Liver (tissue), 9 donors: ENCODE data around the gene GPX4. TPM values are rescaled to one million over a fixed set of nuclear protein-coding genes. Genes with fewer than 3 reads are reported as not detected.

Source experiments
- DNase-seq: peaks from one replicate; pipeline ENCODE4 v3.0.0-alpha.2; 2017; ENCODE audit warnings: low spot score
- H3K27ac ChIP-seq, 2 donors: one replicate each; pipeline ENCODE4 v1.7.0; 2013; ENCODE audit warnings: inconsistent platforms in 2 of 2, low read length in 2 of 2, control low read depth in 1 of 2, low read depth in 1 of 2, mild to moderate bottlenecking in 1 of 2
- H3K27me3 ChIP-seq, 4 donors: one replicate each; pipeline versions ENCODE4 v1.6.1 to v1.7.0; 2013; ENCODE audit warnings: low read length in 3 of 4, inconsistent platforms in 1 of 4, mild to moderate bottlenecking in 1 of 4, moderate library complexity in 1 of 4; ENCODE audit not compliant: control insufficient read depth in 4 of 4, insufficient read depth in 4 of 4
- H3K36me3 ChIP-seq, 4 donors: one replicate each; pipeline versions ENCODE4 v1.6.1 to v1.7.0; 2013; ENCODE audit warnings: low read length in 3 of 4, mild to moderate bottlenecking in 3 of 4, low read depth in 1 of 4, moderate library complexity in 1 of 4; ENCODE audit not compliant: control insufficient read depth in 4 of 4, insufficient read depth in 3 of 4
- H3K4me1 ChIP-seq, 4 donors: one replicate each; pipeline versions ENCODE4 v1.6.1 to v1.7.0; 2013; ENCODE audit warnings: low read length in 3 of 4, mild to moderate bottlenecking in 3 of 4, moderate library complexity in 1 of 4; ENCODE audit not compliant: control insufficient read depth in 4 of 4, insufficient read depth in 4 of 4
- H3K4me3 ChIP-seq, 3 donors: one replicate each; pipeline versions ENCODE4 v1.6.1 to v1.7.0; 2013; ENCODE audit warnings: low read length in 3 of 3, control low read depth in 1 of 3, low read depth in 1 of 3, mild to moderate bottlenecking in 1 of 3
- H3K9ac ChIP-seq, 2 donors: one replicate each; pipeline ENCODE4 v1.7.0; 2013; ENCODE audit warnings: low read length in 2 of 2, mild to moderate bottlenecking in 2 of 2, moderate library complexity in 2 of 2, control low read depth in 1 of 2, low read depth in 1 of 2
- H3K9me3 ChIP-seq, 4 donors: one replicate each; pipeline versions ENCODE4 v1.6.1 to v1.7.0; 2013; ENCODE audit warnings: low read length in 3 of 4; ENCODE audit not compliant: control insufficient read depth in 4 of 4
- EGR1 ChIP-seq, 2 donors: IDR thresholded peaks; 2 replicates each; pipeline ENCODE4 v1.6.1; 2016 to 2018; ENCODE audit warnings: antibody characterized with exemption in 2 of 2, low read depth in 2 of 2
- FOXA2 ChIP-seq: IDR thresholded peaks from 2 replicates; pipeline ENCODE4 v1.6.1; 2016; ENCODE audit warnings: antibody characterized with exemption
- GABPA ChIP-seq, 2 donors: IDR thresholded peaks in 1 of 2; conservative IDR thresholded peaks in 1 of 2; 2 replicates each; pipeline ENCODE4 v1.6.1; 2016; ENCODE audit warnings: antibody characterized with exemption in 2 of 2, mild to moderate bottlenecking in 1 of 2, moderate library complexity in 1 of 2
- HNF4G ChIP-seq: IDR thresholded peaks from 2 replicates; pipeline ENCODE4 v1.6.1; 2016; ENCODE audit warnings: antibody characterized with exemption
- RAD21 ChIP-seq, 2 donors: IDR thresholded peaks; 2 replicates each; pipeline ENCODE4 v1.6.1; 2016; ENCODE audit warnings: antibody characterized with exemption in 2 of 2, mild to moderate bottlenecking in 2 of 2
- SP1 ChIP-seq: IDR thresholded peaks from 2 replicates; pipeline ENCODE4 v1.6.1; 2018; ENCODE audit warnings: antibody characterized with exemption, mild to moderate bottlenecking
- YY1 ChIP-seq: IDR thresholded peaks from 2 replicates; pipeline ENCODE4 v1.6.1; 2016; ENCODE audit warnings: antibody characterized with exemption, mild to moderate bottlenecking
- WGBS: extraction: QIAGEN DNeasy Blood & Tissue Kit; methylation state at CpG from one replicate; pipeline ENCODE4 v1.1.7; 2013; 5-methylcytosine and 5-hydroxymethylcytosine counted together
- polyA plus RNA-seq, 2 donors: library from polyadenylated mRNA; stranded (reverse) in 1 of 2; unstranded in 1 of 2; fragments of 200-250 nt in 1 of 2; fragments of >200 nt in 1 of 2; fragmentation: Nextera tagmentation in 1 of 2; extraction: Ambion mirVana in 1 of 2; gene quantifications; one replicate each; pipeline versions ENCODE4 v1.2.1 to v1.2.3, GENCODE V29; 2013 to 2015
- total RNA-seq, 2 donors: library from RNA; depleted of rRNA; stranded (reverse); fragments of >200 nt; gene quantifications; one replicate each; pipeline ENCODE4 v1.2.3, GENCODE V29; 2014
- TF ChIP-seq, protein P1 (sequence below): IDR thresholded peaks from 2 replicates; pipeline ENCODE4 v1.6.1; 2016; ENCODE audit warnings: antibody characterized with exemption
- TF ChIP-seq, protein P2 (sequence below): IDR thresholded peaks from 2 replicates; pipeline ENCODE4 v1.6.1; 2016; ENCODE audit warnings: antibody characterized with exemption
- TF ChIP-seq, protein P3 (sequence below): fragments of 150-350 bp; IDR thresholded peaks from 2 replicates; pipeline ENCODE4 v1.5.1; 2017; ENCODE audit warnings: improper control_type of control experiment, low read depth, low read length; ENCODE audit not compliant: missing input control
- TF ChIP-seq, protein P4 (sequence below): IDR thresholded peaks from 2 replicates; pipeline ENCODE4 v1.6.1; 2016; ENCODE audit warnings: antibody characterized with exemption
- donor health status: healthy.
- donor health status: healthy.
- donor health status: healthy.
- donor health status: healthy.
- donor health status: healthy.

GPX4 gene
- total and polyA plus RNA-seq, 4 donors = 122 to 558 (median 298) TPM

DNA sequence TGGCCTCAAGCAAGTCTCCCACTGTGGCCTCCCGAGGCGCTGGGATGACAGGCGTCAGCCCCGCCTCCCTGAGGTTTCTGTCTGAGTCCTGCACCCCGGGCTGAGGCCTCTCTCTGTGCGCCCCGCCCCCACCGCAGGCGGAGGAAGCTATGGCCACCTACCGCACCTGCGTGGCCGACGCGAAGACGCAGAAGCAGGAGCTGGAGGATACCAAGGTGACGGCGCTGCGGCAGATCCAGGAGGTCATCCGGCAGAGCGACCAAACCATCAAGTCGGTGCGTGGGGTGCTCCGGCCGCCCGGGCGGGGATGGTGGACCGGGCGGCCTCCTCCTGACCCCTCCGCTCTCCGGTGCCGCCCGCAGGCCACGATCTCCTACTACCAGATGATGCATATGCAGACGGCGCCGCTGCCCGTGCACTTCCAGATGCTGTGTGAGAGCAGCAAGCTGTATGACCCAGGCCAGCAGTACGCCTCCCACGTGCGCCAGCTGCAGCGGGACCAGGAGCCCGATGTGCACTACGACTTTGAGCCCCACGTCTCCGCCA, 24.2 kb upstream of the GPX4 start:
- Histone ChIP-seq H3K27me3 (no peaks in the 10 kb centered on the region), H3K4me3 (no peak overlapping the region), H3K4me1 (peaks cover 10 to 36% (median 17%) of the 10 kb centered on the region in 4 donors), H3K9me3 (no peaks in the 10 kb centered on the region), H3K9ac (no peak overlapping the region), H3K36me3 (peaks cover 0 to 3% (median 1%) of the 10 kb centered on the region in 4 donors), H3K27ac (no peak overlapping the region)
- 94% methylated on average over 45 of the region's 45 CpGs for WGBS
- no peak for DNase-seq
- TF ChIP-seq SP1 (no peak), FOXA2 (no peak), RAD21 (IDR thresholded peaks at IDR 0.05) (no peak), YY1 (no peak), GABPA (IDR thresholded peaks at IDR 0.05 in 1 of 2, conservative IDR thresholded peaks at IDR 0.05 in 1 of 2) (no peak)
- TF ChIP-seq, protein P1, sequence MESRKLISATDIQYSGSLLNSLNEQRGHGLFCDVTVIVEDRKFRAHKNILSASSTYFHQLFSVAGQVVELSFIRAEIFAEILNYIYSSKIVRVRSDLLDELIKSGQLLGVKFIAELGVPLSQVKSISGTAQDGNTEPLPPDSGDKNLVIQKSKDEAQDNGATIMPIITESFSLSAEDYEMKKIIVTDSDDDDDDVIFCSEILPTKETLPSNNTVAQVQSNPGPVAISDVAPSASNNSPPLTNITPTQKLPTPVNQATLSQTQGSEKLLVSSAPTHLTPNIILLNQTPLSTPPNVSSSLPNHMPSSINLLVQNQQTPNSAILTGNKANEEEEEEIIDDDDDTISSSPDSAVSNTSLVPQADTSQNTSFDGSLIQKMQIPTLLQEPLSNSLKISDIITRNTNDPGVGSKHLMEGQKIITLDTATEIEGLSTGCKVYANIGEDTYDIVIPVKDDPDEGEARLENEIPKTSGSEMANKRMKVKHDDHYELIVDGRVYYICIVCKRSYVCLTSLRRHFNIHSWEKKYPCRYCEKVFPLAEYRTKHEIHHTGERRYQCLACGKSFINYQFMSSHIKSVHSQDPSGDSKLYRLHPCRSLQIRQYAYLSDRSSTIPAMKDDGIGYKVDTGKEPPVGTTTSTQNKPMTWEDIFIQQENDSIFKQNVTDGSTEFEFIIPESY = no peak
- TF ChIP-seq, protein P2, sequence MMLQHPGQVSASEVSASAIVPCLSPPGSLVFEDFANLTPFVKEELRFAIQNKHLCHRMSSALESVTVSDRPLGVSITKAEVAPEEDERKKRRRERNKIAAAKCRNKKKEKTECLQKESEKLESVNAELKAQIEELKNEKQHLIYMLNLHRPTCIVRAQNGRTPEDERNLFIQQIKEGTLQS = no peak

DNA sequence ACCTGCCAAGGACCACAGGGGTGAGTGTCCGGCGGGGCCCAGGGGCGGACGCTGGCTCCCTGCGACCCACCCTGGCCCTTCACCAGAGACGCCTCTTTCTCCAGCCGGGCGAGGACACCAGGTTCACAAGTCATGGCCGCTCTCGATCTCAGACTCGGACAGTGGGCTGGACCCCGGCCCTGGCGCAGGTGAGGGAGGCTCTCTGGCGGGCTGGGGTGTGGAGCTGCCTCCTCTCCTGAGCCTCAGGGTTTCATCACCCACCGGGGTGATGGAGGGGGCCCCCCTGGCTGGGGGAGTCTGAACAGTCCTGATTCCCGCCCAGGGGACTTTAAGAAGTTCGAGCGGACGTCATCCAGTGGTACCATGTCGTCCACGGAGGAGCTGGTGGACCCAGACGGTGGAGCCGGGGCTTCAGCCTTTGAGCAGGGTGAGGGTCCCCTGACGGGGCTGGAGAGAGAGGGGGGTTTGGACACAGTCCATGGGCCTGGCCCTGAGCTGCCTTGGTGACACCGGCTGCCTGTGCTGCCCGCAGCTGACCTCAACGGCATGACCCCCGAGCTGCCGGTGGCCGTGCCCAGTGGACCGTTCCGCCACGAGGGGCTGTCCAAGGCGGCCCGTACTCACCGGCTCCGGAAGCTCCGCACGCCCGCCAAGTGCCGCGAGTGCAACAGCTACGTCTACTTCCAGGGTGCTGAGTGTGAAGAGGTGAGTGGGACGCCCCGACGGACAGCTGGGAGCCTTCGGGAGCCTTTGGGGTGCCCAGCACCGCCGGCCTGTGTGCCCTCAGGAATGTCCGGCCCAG, 23.2 kb upstream of the GPX4 start:
- TF ChIP-seq, protein P3, sequence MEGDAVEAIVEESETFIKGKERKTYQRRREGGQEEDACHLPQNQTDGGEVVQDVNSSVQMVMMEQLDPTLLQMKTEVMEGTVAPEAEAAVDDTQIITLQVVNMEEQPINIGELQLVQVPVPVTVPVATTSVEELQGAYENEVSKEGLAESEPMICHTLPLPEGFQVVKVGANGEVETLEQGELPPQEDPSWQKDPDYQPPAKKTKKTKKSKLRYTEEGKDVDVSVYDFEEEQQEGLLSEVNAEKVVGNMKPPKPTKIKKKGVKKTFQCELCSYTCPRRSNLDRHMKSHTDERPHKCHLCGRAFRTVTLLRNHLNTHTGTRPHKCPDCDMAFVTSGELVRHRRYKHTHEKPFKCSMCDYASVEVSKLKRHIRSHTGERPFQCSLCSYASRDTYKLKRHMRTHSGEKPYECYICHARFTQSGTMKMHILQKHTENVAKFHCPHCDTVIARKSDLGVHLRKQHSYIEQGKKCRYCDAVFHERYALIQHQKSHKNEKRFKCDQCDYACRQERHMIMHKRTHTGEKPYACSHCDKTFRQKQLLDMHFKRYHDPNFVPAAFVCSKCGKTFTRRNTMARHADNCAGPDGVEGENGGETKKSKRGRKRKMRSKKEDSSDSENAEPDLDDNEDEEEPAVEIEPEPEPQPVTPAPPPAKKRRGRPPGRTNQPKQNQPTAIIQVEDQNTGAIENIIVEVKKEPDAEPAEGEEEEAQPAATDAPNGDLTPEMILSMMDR = no peak
- no peak for TF ChIP-seq RAD21 (IDR thresholded peaks at IDR 0.05)
- no peak for TF ChIP-seq HNF4G
- TF ChIP-seq, protein P4, sequence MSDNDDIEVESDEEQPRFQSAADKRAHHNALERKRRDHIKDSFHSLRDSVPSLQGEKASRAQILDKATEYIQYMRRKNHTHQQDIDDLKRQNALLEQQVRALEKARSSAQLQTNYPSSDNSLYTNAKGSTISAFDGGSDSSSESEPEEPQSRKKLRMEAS = no peak
- TF ChIP-seq EGR1 (IDR thresholded peaks at IDR 0.05; ENCODE audit: low read depth in 2 of 2) = no peak
- no peak for TF ChIP-seq YY1
- TF ChIP-seq, protein P1 = no peak
- TF ChIP-seq SP1 = no peak
- TF ChIP-seq FOXA2 = no peak
- Histone ChIP-seq H3K9me3 (no peaks in the 10 kb centered on the region), H3K9ac (no peak overlapping the region), H3K4me3 (no peak overlapping the region), H3K27ac (no peak overlapping the region), H3K4me1 (peaks cover 10 to 32% (median 14%) of the 10 kb centered on the region in 4 donors), H3K27me3 (no peaks in the 10 kb centered on the region), H3K36me3 (peaks cover 0 to 3% (median 1%) of the 10 kb centered on the region in 4 donors)
- 94% methylated on average over 50 of the region's 50 CpGs for WGBS
- DNase-seq = no peak
